GM23338 (cell line): ENCODE data around the gene THADA. TPM values are rescaled to one million over a fixed set of nuclear protein-coding genes. Genes with fewer than 3 reads are reported as not detected.

Source experiments
- ATAC-seq: fragments of 200-7000 bp; cut with Tn5 transposase; 3 replicates; pipeline ENCODE4 v1.9.1; 2020
- DNase-seq: peaks from one replicate; pipeline ENCODE4 v3.0.0-alpha.2; 2015; ENCODE audit warnings: low spot score
- H2AFZ ChIP-seq: fragments of 200-600 bp; sonication (generic); 2 replicates; pipeline ENCODE4 v1.8.0; 2016; ENCODE audit warnings: antibody characterized with exemption, mild to moderate bottlenecking, moderate library complexity
- H3F3A ChIP-seq: fragments of 200-600 bp; sonication (generic); replicated peaks from 2 replicates; pipeline ENCODE4 v1.8.0; 2017; ENCODE audit warnings: antibody characterized with exemption, mixed run types, low read depth
- H3K27ac ChIP-seq: fragments of 200-600 bp; sonication (generic); 2 replicates; pipeline ENCODE4 v1.6.1; 2016; ENCODE audit warnings: low read depth
- H3K27me3 ChIP-seq: fragments of 200-600 bp; sonication (generic); 2 replicates; pipeline ENCODE4 v1.8.0; 2016; ENCODE audit warnings: mild to moderate bottlenecking, mixed run types, moderate library complexity; ENCODE audit not compliant: insufficient read depth
- H3K36me3 ChIP-seq: fragments of 200-600 bp; sonication (generic); 2 replicates; pipeline ENCODE4 v1.8.0; 2016; ENCODE audit warnings: mild to moderate bottlenecking; ENCODE audit not compliant: insufficient read depth
- H3K4me1 ChIP-seq: fragments of 200-600 bp; sonication (generic); 2 replicates; pipeline ENCODE4 v1.8.0; 2016; ENCODE audit warnings: mild to moderate bottlenecking, moderate library complexity; ENCODE audit not compliant: insufficient read depth
- H3K4me2 ChIP-seq: fragments of 200-600 bp; sonication (generic); 2 replicates; pipeline ENCODE4 v1.7.1; 2017; ENCODE audit warnings: mixed run types
- H3K4me3 ChIP-seq: fragments of 200-600 bp; sonication (generic); 2 replicates; pipeline ENCODE4 v1.6.1; 2016; ENCODE audit warnings: mixed run types
- H3K79me2 ChIP-seq: fragments of 200-600 bp; sonication (generic); replicated peaks from 2 replicates; pipeline ENCODE4 v1.8.0; 2017; ENCODE audit warnings: mild to moderate bottlenecking; ENCODE audit not compliant: insufficient read depth
- H3K9me2 ChIP-seq: fragments of 200-600 bp; sonication (generic); 2 replicates; pipeline ENCODE4 v1.8.0; 2017; ENCODE audit not compliant: insufficient read depth
- H4K20me1 ChIP-seq: fragments of 200-600 bp; sonication (generic); replicated peaks from 2 replicates; pipeline ENCODE4 v1.8.0; 2017; ENCODE audit warnings: mild to moderate bottlenecking; ENCODE audit not compliant: insufficient read depth
- H3K27ac Mint-ChIP-seq: 2 replicates; pipeline ENCODE4 v1.8.0; 2020; ENCODE audit warnings: inconsistent platforms, mild to moderate bottlenecking, moderate library complexity, mixed read lengths
- H3K27me3 Mint-ChIP-seq: 3 replicates; pipeline ENCODE4 v1.8.0; 2022; ENCODE audit warnings: low read depth, mild to moderate bottlenecking, moderate library complexity, mixed read lengths, inconsistent platforms; ENCODE audit not compliant: insufficient read depth, poor library complexity
- H3K36me3 Mint-ChIP-seq: 3 replicates; pipeline ENCODE4 v1.8.0; 2021; ENCODE audit warnings: low read depth, mild to moderate bottlenecking, inconsistent platforms, moderate library complexity, mixed read lengths
- H3K4me1 Mint-ChIP-seq: 3 replicates; pipeline ENCODE4 v1.8.0; 2020; ENCODE audit warnings: mild to moderate bottlenecking, inconsistent platforms, mixed read lengths
- H3K4me3 Mint-ChIP-seq: 3 replicates; pipeline ENCODE4 v1.8.0; 2021; ENCODE audit warnings: moderate library complexity, mild to moderate bottlenecking, inconsistent platforms, mixed read lengths
- H3K9me3 Mint-ChIP-seq: 3 replicates; pipeline ENCODE4 v1.8.0; 2020; ENCODE audit warnings: moderate library complexity, mild to moderate bottlenecking, inconsistent platforms, mixed read lengths
- CREB1 ChIP-seq: fragments of 250-450 bp; sonication (Bioruptor Pico); IDR thresholded peaks from 2 replicates; pipeline ENCODE4 v1.5.0; 2020; ENCODE audit warnings: low read depth, mild to moderate bottlenecking, moderate library complexity
- CTCF ChIP-seq, 2 experiments: fragments of 200-600 bp in 1 of 2; sonication (generic) in 1 of 2; conservative IDR thresholded peaks; 2 replicates each; pipeline versions ENCODE4 v1.5.1 to v1.6.1; 2016 to 2017; ENCODE audit warnings: antibody characterized with exemption in 2 of 2, low read depth in 2 of 2, mild to moderate bottlenecking in 2 of 2, moderate library complexity in 1 of 2
- ETS1 ChIP-seq: IDR thresholded peaks from 2 replicates; pipeline ENCODE4 v1.6.1; 2016; ENCODE audit warnings: antibody characterized with exemption
- EZH2 ChIP-seq: fragments of 200-600 bp; sonication (generic); IDR thresholded peaks from one replicate; pipeline ENCODE4 v1.8.0; 2017; ENCODE audit warnings: antibody characterized with exemption, mild to moderate bottlenecking, low read depth; ENCODE audit not compliant: unreplicated experiment
- EZH2phosphoT487 ChIP-seq: fragments of 200-600 bp; sonication (generic); IDR thresholded peaks from one replicate; pipeline ENCODE4 v1.8.1; 2018; ENCODE audit warnings: antibody characterized with exemption; ENCODE audit not compliant: unreplicated experiment
- NANOG ChIP-seq: IDR thresholded peaks from 2 replicates; pipeline ENCODE4 v1.6.1; 2016; ENCODE audit warnings: antibody characterized with exemption, borderline replicate concordance
- POLR2AphosphoS5 ChIP-seq: IDR thresholded peaks from 2 replicates; pipeline ENCODE4 v1.6.1; 2016; ENCODE audit warnings: antibody characterized with exemption, low read depth
- REST ChIP-seq: IDR thresholded peaks from one replicate; pipeline ENCODE4 v1.6.1; 2018; ENCODE audit warnings: antibody characterized with exemption; ENCODE audit not compliant: unreplicated experiment
- STAT1 ChIP-seq: IDR thresholded peaks from one replicate; pipeline ENCODE4 v1.6.1; 2016; ENCODE audit warnings: antibody characterized with exemption; ENCODE audit not compliant: unreplicated experiment
- ZNF114 ChIP-seq: fragments of 250-450 bp; sonication (Bioruptor Pico); IDR thresholded peaks from 2 replicates; pipeline ENCODE4 v1.5.0; 2020; ENCODE audit warnings: mild to moderate bottlenecking, moderate library complexity
- ZNF331 ChIP-seq: fragments of 250-450 bp; sonication (Bioruptor Pico); IDR thresholded peaks from 2 replicates; pipeline ENCODE4 v1.5.0; 2020; ENCODE audit warnings: low read depth, mild to moderate bottlenecking, moderate library complexity
- polyA plus RNA-seq: library from polyadenylated mRNA; unstranded; fragments of >200 nt; fragmentation: Nextera tagmentation; extraction: Ambion mirVana; gene quantifications from 2 replicates; pipeline ENCODE4 v1.2.1, GENCODE V29; 2016
- total RNA-seq: library from RNA; depleted of rRNA; stranded (reverse); fragments of >200 nt; shearing (Covaris generic); gene quantifications from 2 replicates; pipeline ENCODE4 v1.2.3, GENCODE V29; 2014

Gene THADA
- total and polyA plus RNA-seq, 2 experiments from 2014 or later: 17.0 to 30.7 TPM

- TF ChIP-seq REST: no peak
- TF ChIP-seq ZNF114 (CRISPR knock-in tag): no peak
- no peak for TF ChIP-seq EZH2phosphoT487
- TF ChIP-seq CREB1 (CRISPR knock-in tag): no peak
- TF ChIP-seq NANOG: no peak
Measured at GRCh38 chr2:43469094-43469493, 126.7 kb downstream of the THADA start (continued).

GRCh38 chr2:43467891-43468290 lies 127.9 kb downstream of the THADA start:
- Histone ChIP-seq H3K4me3 (no peak overlapping the region), H3F3A (no peaks in the 10 kb centered on the region), H2AFZ (no peak overlapping the region), H3K27me3 (no peaks in the 10 kb centered on the region), H3K4me2 (no peak overlapping the region), H3K9me2 (peaks cover 5% of the 10 kb centered on the region; the same call in 1 of the 2 replicates), H3K36me3 (no peaks in the 10 kb centered on the region), H4K20me1 (no peaks in the 10 kb centered on the region), H3K4me1 (peaks cover 5% of the 10 kb centered on the region; the same call in 1 of the 2 replicates), H3K27ac (no peak overlapping the region), H3K79me2 (no peaks in the 10 kb centered on the region)
- Mint-ChIP-seq H3K27ac (no peak overlapping the region), H3K27me3 (no peaks in the 10 kb centered on the region), H3K4me3 (no peak overlapping the region), H3K36me3 (no peaks in the 10 kb centered on the region), H3K4me1 (peaks cover 24% of the 10 kb centered on the region), H3K9me3 (no peaks in the 10 kb centered on the region)
- DNase-seq (no peak), ATAC-seq (no peak)
- no peak for TF ChIP-seq EZH2phosphoT487
- TF ChIP-seq ETS1: no peak
- TF ChIP-seq POLR2AphosphoS5: no peak
- TF ChIP-seq CREB1 (CRISPR knock-in tag): no peak
- no peak for TF ChIP-seq CTCF (conservative IDR thresholded peaks at IDR 0.05; ENCODE audit: low read depth in 2 of 2)
- no peak for TF ChIP-seq ZNF114 (CRISPR knock-in tag)
- no peak for TF ChIP-seq REST
- no peak for TF ChIP-seq ZNF331 (CRISPR knock-in tag)
- TF ChIP-seq NANOG: no peak
- TF ChIP-seq STAT1: no peak
- no peak for TF ChIP-seq EZH2
